ENCODE results near the gene CYP39A1.
A peak's percentile ranks its signal among the peaks of the same experiment; 100 is the strongest.
"Not testable (repeated sequence)": the region's sequence is repeated elsewhere in the genome, so short reads cannot be mapped to it uniquely, and the experiment has no call there.

CYP39A1 gene

DNA sequence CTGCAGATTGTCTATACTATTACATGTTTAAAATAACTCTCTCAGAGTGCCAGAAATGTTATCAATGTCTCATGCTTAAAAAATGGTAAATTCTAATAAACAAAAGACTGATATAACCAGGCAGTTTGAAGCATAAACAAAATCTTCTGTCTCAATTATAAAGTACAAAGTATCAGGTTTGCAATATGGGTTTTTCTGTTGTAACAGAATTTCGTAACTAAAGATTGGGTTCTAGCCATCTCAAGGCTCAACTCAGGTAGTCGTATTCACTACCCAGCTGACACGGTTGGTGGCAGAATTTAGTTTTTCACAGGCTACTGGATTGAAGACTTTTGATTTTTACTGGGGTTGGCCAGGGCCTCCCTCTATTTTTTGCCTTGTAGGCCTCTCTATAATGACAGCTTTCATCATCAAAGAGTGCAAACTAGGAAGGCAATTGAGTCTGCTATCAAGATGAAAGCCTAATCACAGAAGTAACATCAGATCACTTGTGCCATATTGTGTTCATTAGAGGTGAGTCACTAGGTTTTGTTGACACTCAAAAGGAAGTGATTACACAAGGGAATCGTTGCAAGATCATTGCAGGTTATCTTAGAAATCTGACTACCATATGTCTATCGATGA lies 3.6 kb downstream of the CYP39A1 start:
- no peak for FAIRE-seq
- DNase-seq (ENCODE audit: low spot score) = no peak

GRCh38 chr6:46648108-46648507 lies 4.5 kb downstream of the CYP39A1 start:
- DNase-seq (ENCODE audit: low spot score); FAIRE-seq: not testable (repeated sequence)

DNA sequence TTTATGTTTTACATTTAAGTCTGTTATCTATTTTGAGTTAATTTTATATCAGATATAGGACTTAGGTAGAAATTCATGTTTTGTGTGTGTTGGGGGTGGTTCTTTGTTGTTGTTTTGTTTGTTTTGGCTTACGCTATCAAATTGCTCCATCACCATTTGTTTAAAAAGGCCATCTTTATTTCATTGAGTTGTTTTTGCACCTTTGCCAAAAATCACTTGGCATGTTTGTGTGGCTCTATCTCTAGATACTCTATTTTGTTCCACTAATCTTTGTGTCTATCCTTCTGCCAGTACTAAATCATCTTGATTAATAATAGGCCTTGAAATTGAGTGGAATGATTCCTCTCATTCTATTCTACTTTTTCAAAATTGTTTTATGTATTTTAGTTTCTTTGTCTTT lies 7.4 kb downstream of the CYP39A1 start:
- DNase-seq (ENCODE audit: low spot score) = no peak
- no peak for FAIRE-seq

DNA sequence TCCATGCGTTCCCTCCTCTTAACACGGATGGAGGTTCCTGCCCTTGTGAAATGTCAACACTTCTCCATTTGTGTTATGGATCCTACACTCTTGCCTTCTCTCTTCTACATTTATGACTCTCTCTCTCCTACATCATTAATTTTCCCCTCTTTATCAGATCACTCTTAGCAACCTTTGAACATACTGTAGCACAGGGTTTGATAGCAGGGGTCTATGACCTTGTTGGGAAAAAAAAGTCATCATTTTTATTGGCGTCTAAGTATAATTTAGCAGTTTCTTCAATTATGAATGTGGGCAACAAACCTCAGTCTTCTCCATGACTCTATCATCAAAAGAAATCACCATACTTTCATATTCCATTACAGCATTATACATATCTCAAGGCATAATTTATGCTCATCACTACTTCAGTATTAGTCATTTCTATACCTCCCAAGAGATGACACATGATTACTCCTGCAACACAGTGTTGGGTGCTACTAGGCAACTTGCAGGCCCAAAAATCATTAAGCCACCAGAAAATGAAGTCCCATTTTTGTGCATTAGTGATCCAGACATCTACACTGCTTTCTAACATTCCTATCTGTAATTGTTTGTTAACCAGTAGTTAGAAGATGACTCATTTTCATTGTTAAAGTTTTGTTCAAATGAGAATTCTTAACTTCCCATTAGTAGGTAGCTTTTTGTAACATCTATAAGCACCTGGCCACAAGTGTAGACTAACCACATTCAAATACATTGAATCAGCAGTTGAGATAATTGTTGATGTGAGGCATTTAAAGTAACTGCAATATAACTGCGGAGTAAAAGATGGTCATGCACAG lies 9.5 kb downstream of the CYP39A1 start:
- DNase-seq (ENCODE audit: low spot score) = no peak
- no peak for FAIRE-seq

GRCh38 chr6:46638650-46639049 lies 14.0 kb downstream of the CYP39A1 start:
- FAIRE-seq (no peak), DNase-seq (ENCODE audit: low spot score) (no peak)

GRCh38 chr6:46637933-46638332 lies 14.7 kb downstream of the CYP39A1 start:
- FAIRE-seq (no peak), DNase-seq (ENCODE audit: low spot score) (no peak)

DNA sequence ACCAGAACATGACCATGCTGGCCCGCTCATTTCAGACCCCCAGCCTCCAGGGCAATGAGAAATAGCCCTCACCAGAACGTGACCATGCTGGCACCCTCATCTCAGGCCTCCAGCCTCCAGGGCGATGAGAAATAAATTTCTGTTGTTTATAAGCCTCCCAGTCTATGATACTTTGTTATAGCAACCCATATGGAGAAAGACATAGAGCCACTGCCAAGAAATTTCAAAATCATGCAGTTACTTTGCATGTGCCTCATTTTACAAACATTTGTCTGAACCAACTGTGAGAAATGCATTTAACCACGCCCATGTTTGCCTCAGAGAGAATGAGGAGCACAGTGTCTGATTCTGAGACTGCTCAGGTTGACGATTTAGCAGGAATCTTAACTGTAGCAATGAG lies 15.5 kb downstream of the CYP39A1 start:
- DNase-seq (ENCODE audit: low spot score) (no peak), FAIRE-seq (no peak)

GRCh38 chr6:46635462-46635861 lies 17.2 kb downstream of the CYP39A1 start:
- FAIRE-seq (no peak), DNase-seq (ENCODE audit: low spot score) (no peak)

DNA sequence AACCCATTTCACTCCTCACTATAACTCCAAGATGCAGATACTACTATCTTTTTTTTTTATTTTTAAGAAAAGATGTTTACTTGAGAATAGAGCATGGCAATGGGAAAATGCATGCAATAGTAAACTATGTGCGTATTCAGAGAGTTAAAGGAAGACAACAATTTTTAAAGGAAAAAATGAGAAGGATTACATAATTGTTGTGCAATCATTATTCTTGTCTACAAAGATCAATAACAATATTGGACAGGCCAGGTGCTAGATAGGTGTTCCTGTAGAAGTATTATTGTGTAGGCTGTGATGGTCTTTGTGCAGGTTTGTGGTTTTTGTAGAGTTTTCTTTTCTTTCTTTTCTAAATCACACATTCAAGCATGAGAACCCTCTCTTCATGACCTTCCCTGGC lies 20.6 kb downstream of the CYP39A1 start:
- FAIRE-seq (no peak), DNase-seq (ENCODE audit: low spot score) (no peak)

DNA sequence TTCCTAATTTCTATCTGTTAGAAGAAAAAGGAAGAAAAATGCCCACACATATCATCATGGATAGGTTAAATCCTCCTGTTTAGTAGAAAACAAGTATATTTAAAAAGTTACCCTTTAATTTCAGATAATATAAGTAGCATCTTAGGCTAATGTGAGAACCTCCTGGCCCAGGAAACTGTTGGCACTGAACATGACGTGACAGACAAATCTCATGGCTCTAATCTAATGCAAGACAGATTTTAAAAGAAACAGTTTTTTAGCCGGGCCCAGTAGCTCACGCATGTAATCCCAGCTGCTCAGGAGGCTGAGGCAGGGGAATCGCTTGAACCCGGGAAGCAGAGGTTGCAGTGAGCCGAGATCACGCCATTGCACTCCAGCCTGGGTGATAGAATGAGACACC lies 22.9 kb downstream of the CYP39A1 start:
- FAIRE-seq (no peak), DNase-seq (ENCODE audit: low spot score) (no peak)

GRCh38 chr6:46628976-46629375 lies 23.6 kb downstream of the CYP39A1 start:
- FAIRE-seq (no peak), DNase-seq (ENCODE audit: low spot score) (no peak)

DNA sequence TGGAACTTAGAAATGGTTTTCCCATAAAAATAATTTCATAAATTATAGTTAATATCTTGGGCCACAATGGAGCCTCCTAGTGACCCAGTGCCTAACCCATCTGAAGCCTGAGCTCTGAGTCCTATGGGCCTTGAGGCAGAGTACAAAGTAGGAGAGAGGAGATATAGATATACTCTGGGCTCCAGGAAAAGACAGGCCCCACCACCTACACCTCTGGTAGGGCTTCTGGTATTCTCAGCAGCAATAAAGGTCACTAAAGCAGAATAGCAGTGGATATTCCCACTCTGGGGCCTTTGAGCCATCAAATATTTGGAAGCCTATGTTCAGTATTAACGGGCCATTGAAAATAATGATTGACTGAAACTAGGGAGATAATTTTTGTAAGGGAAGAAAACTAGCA lies 24.1 kb downstream of the CYP39A1 start:
- FAIRE-seq (no peak), DNase-seq (ENCODE audit: low spot score) (no peak)

- FAIRE-seq = no peak
- DNase-seq (ENCODE audit: low spot score) = no peak
Measured at GRCh38 chr6:46626976-46627375, 25.6 kb downstream of the CYP39A1 start.

DNA sequence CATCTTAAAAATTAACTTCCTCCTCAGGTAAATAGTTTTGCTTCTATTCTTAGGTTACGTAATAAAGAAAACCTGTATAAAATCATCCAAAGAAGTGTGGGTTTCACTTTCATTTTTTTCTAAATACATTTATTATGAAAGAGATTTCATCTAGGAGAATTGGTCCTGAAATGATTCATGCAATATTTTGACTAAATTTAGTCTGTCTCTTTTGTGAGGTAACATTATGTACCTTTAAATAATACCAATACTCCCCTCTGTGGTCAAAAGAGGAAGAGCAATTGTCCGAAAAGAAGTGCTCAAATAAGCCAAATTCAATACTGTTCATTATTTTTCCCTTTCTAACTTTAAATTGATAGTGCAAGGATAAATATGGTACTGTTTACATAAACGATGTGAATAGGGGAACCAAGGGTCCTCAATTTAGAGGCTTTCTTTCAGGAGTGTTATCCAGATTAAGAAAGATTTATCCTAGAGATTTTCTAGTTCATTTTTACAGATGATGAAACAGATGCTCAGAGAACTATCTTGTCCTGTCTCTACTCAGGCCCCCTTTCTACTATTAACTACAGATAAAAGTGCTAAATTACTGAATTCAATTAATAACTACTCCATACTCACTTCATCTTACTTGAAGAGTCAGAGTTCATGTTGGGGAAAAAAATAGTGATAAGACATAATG lies 26.2 kb downstream of the CYP39A1 start:
- FAIRE-seq (no peak), DNase-seq (ENCODE audit: low spot score) (peak; percentile 10)

DNA sequence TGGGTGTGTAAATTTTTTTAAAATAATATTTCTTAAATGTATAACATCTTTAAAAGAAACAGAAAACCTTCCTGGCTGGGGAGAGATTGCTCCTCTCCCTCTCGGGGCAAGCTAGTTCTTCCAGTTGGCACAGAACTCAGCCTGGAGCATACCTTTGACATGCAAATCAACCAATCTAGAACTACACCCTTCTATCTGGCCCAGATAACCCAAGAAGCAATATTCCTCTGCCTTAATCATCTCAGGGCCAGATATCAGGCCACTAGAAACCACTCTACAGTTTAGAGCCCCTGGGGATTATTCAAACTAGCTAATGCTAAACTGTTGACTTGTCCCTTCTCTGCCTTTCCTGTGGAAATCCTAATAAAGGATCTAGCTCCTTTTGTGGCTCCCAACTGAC lies 33.9 kb downstream of the CYP39A1 start:
- no peak for FAIRE-seq
- DNase-seq (ENCODE audit: low spot score) = no peak

DNA sequence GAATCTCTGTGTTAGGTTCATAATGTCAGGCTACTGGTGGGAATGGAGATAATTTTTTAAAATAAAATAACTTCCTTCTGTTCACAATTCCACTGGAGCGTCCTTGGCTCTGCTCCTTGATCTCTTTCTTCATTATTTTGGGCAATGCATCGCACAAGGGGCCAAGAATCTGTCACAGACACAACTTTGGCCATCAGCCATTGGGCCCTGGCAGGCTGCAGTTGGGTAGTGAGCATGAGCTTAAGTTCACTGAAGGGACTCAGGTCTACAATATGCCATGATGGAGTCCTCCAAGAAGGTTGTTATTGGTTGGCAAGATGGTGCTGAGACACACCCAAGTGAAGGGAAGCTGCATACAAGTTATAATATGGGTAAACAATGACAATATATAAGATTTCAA lies 40.0 kb downstream of the CYP39A1 start:
- DNase-seq (ENCODE audit: low spot score) = no peak
- no peak for FAIRE-seq

- FAIRE-seq = no peak
Measured at GRCh38 chr6:46610862-46611553, 41.6 kb downstream of the CYP39A1 start.

DNA sequence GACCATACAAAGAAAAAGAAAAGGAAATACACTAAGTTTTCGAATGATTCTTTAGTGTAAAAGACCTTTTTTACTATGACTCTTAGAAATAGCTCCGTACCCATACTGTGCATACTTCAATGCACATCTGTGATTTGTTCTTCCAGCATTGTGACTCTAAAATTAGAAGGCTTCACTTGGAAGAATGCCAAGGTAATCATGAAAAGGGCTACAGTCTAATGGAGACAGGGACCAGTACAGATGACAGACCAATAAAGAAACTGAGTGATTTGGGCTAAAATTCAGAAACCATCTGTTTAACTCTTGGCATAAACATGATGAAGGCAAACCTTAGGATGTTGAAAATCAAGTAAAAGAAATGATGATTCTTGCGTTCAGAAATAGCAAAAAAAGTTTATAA lies 46.3 kb downstream of the CYP39A1 start:
- FAIRE-seq (no peak), DNase-seq (ENCODE audit: low spot score) (no peak)

More at GRCh38 chr6:46610862-46611553, 41.6 kb downstream of the CYP39A1 start:
- no peak for DNase-seq (ENCODE audit: low spot score)

DNA sequence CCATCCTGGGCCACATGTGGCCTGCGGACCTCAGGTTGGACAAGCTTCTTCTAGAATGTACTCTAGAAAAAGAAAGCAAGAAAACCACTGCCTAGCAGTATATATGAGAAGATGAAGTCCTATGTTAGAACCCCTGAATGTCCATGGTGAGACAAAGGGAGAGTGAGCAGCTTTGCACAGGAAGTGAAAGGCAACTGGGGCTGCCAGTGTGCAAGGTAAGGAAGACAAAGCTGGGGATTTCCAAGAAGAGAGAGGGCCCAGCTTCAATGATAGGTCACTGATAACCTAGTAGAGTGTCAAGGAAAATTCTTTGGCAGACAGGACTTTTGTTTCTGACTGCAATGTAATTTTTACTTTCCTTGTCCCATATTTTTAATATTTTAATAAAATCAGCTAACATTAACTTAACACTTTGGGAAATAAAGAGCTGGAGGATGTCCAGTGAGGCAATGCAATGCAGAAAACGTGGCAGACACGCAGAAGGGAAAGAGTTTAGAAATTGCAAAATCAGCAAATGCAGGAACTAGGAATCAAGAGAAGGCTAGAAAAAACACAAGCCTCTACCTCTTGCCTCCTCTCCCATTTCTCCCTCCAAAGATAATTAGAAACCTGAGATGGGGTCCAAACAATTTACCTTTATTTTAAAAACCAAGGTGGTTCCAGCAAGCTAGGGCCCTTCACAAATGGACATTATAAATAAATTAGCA lies 47.4 kb downstream of the CYP39A1 start:
- FAIRE-seq = no peak

DNA sequence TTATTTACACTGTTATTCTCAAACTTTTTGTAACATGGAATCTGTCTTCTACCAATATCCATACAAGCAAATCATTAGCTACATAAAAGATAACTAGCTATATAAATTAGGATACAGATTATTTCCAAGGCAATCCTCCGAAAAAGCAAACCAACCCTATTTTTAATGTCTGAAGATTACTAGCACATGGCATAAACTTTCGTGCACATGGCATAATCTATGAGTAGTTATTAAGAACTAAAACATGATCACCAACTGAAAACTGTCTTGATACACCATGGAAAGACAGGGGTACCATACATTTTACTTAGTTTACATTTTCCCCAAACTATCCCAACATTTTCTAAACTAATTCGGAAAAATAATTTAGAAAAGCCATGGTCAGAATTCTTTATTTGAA lies 54.4 kb downstream of the CYP39A1 start:
- DNase-seq (ENCODE audit: low spot score) (no peak), FAIRE-seq (no peak)

More for the DNA sequence above, 47.4 kb downstream of the CYP39A1 start:
- no peak for DNase-seq (ENCODE audit: low spot score)

DNA sequence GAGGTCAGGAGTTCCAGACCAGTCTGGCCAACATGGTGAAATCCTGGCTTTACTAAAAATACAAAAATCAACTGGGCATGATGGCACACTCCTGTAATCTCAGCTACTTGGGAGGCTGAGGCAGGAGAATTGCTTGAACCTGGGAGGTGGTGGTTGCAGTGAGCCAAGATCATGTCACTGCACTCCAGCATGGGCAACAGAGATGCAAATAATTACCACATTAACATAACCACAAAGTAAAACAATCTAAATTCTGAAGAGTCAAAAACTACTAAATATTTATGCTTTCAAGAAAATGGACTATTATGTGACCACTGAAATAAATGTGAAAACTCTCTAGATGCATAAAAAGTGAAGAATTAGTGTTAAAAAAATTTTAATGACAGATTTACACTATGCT lies 59.9 kb downstream of the CYP39A1 start:
- FAIRE-seq (no peak), DNase-seq (ENCODE audit: low spot score) (no peak)

All from urothelium cell line (cell line).